ENCODE measurements around the gene TRPM5.
A peak's percentile ranks its signal among the peaks of the same experiment; 100 is the strongest.

Gene TRPM5

DNA sequence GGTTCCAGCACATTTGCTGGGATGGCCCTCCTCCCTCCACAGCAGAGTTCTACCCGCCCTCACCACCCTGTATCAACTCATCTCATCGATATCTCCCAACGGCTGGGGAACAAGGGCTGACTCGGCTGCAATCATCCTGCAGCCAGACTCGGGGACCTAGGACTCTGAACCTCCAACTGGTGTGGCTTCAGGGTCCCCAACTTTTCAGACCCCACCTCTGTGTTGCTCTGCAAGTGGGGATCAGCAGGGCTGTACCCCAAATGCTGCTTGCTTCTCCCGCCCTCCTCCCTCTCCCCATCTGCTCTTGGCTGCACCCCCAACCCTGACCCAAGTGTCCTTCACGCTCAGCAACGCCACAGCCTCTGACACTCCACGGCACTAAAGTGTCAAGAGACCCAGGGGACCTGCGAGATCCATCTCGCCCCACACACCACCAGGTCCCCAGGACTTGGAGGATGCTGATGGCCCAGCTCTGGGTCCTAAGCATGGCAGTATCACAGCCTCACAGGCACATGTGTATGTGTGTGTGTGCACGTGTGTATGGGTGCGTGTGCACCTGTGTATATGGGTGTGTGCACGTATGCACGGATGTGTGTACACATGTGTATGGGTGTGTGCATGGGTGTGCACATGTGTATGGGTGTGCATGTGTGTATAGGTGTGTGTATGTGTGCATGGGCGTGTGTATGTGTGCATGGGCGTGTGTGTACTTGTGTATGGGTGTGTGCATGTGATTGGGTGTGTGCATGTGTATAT, 26.9 kb upstream of the TRPM5 start:
- Histone ChIP-seq H3K4me3 (ENCODE audit: low read depth in 1 of 2, low read length in 2 of 2) (no peak overlapping the region), H3K4me1 (ENCODE audit: control insufficient read depth in 1 of 2, insufficient read depth in 2 of 2, low read length in 2 of 2) (peaks cover 28 to 49% of the 10 kb centered on the region in 2 donors), H3K9me3 (ENCODE audit: control insufficient read depth in 1 of 2, low read length in 2 of 2) (no peaks in the 10 kb centered on the region), H3K27me3 (ENCODE audit: control insufficient read depth in 1 of 2, insufficient read depth in 2 of 2, low read length in 2 of 2) (no peaks in the 10 kb centered on the region), H3K36me3 (ENCODE audit: control insufficient read depth in 1 of 2, insufficient read depth in 2 of 2, low read length in 2 of 2) (peaks cover 0 to 7% of the 10 kb centered on the region in 2 donors), H3K27ac (ENCODE audit: low read depth, low read length) (no peak overlapping the region), H3K9ac (ENCODE audit: low read depth in 1 of 2, low read length in 2 of 2) (no peak overlapping the region)

DNA sequence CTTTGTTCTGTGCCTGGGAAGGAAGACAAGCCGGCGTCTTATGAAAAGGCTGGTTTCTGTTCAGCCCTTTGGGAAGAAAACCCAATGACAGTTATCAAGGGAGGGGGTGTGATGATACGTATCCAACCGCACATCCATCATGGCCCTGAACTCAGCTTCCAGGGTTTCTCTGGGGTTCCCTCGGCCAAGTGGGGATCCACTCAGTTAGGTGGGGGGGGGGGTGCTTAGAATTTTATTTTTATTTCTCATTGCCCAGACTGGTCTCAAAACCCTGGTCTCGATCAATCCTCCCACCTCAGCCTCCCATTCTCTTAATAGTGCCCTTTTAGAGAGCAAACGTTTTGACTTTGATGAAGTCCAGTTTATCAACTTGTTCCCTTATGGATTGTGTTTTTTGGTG, 26.2 kb upstream of the TRPM5 start:
- Histone ChIP-seq H3K9me3 (ENCODE audit: control insufficient read depth in 1 of 2, low read length in 2 of 2) (no peaks in the 10 kb centered on the region), H3K4me1 (ENCODE audit: control insufficient read depth in 1 of 2, insufficient read depth in 2 of 2, low read length in 2 of 2) (peaks cover 35 to 55% of the 10 kb centered on the region in 2 donors), H3K36me3 (ENCODE audit: control insufficient read depth in 1 of 2, insufficient read depth in 2 of 2, low read length in 2 of 2) (peaks cover 0 to 7% of the 10 kb centered on the region in 2 donors), H3K4me3 (ENCODE audit: low read depth in 1 of 2, low read length in 2 of 2) (no peak overlapping the region), H3K27ac (ENCODE audit: low read depth, low read length) (no peak overlapping the region), H3K9ac (ENCODE audit: low read depth in 1 of 2, low read length in 2 of 2) (no peak overlapping the region), H3K27me3 (ENCODE audit: control insufficient read depth in 1 of 2, insufficient read depth in 2 of 2, low read length in 2 of 2) (no peaks in the 10 kb centered on the region)

DNA sequence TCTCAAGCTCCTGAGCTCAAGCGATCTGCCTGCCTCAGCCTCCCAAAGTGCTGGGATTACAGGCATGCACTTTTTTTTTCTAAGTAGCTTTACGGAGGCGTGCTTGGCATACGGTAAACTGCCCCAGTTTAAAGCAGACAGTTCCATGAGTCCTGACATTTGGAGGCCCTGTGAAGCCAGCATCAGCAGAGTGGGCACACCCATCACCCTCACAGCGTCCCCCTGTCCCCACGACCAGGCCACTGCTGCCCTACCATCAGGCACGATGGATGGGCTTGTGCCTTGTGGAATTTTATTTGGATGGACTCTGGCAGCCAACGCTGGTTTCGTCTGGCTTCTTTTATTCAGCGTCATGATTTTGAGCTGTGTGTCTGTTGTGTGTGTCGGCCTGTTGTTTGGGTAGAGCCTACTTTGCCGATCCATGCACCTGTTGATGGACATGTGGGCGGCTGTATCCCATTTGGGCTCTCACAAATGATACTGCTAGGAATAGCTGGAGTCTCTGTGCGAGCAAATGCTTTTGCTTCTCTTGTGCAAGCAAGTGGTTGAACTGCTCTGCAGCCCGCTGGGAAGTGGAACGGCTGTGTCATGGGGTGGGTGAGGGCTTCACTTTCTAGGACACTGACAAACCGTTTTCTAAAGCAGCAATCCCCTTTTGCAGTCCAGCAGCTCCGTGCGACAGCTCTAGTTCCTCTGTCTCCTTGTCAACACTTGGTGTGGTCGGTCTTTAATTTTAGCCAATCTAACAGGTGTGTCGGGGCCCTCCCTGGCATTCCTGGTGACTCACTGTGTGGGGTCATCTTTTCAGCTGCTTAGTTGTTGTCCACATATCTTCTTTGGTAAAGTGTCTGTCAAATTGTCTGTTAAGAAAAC, 24.3 kb upstream of the TRPM5 start:
- no peak overlapping the region for H3K9ac ChIP-seq (ENCODE audit: low read depth in 1 of 2, low read length in 2 of 2)
- peaks cover 40 to 58% of the 10 kb centered on the region in 2 donors for H3K4me1 ChIP-seq (ENCODE audit: control insufficient read depth in 1 of 2, insufficient read depth in 2 of 2, low read length in 2 of 2)
- no peaks in the 10 kb centered on the region for H3K27me3 ChIP-seq (ENCODE audit: control insufficient read depth in 1 of 2, insufficient read depth in 2 of 2, low read length in 2 of 2)
- no peak overlapping the region for H3K4me3 ChIP-seq (ENCODE audit: low read depth in 1 of 2, low read length in 2 of 2)
- H3K27ac ChIP-seq (ENCODE audit: low read depth, low read length) = no peak overlapping the region
- H3K9me3 ChIP-seq (ENCODE audit: control insufficient read depth in 1 of 2, low read length in 2 of 2) = no peaks in the 10 kb centered on the region
- peaks cover 0 to 7% of the 10 kb centered on the region in 2 donors for H3K36me3 ChIP-seq (ENCODE audit: control insufficient read depth in 1 of 2, insufficient read depth in 2 of 2, low read length in 2 of 2)

DNA sequence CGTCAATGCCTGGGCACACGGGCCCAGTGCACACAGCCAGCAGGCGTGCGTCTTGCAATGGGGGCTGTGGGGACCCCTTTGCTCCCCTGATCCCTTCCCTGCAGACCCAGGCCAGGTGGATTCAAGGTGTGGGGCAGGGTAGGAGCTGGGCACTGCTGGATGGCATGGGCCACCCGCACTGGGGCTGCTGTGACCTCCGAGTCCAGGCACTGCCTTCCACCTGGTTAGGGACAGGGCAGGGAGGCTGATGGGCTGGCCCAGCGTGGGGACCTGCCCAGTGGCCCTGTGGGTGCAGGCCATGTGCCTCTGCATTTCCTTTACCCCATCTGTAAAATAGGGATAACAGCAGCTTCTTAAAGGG, 23.4 kb upstream of the TRPM5 start:
- Histone ChIP-seq H3K27ac (ENCODE audit: low read depth, low read length) (no peak overlapping the region), H3K27me3 (ENCODE audit: control insufficient read depth in 1 of 2, insufficient read depth in 2 of 2, low read length in 2 of 2) (no peaks in the 10 kb centered on the region), H3K9me3 (ENCODE audit: control insufficient read depth in 1 of 2, low read length in 2 of 2) (no peaks in the 10 kb centered on the region), H3K36me3 (ENCODE audit: control insufficient read depth in 1 of 2, insufficient read depth in 2 of 2, low read length in 2 of 2) (peaks cover 0 to 7% of the 10 kb centered on the region in 2 donors), H3K9ac (ENCODE audit: low read depth in 1 of 2, low read length in 2 of 2) (no peak overlapping the region), H3K4me1 (ENCODE audit: control insufficient read depth in 1 of 2, insufficient read depth in 2 of 2, low read length in 2 of 2) (peaks cover 47 to 58% of the 10 kb centered on the region in 2 donors), H3K4me3 (ENCODE audit: low read depth in 1 of 2, low read length in 2 of 2) (no peak overlapping the region)

DNA sequence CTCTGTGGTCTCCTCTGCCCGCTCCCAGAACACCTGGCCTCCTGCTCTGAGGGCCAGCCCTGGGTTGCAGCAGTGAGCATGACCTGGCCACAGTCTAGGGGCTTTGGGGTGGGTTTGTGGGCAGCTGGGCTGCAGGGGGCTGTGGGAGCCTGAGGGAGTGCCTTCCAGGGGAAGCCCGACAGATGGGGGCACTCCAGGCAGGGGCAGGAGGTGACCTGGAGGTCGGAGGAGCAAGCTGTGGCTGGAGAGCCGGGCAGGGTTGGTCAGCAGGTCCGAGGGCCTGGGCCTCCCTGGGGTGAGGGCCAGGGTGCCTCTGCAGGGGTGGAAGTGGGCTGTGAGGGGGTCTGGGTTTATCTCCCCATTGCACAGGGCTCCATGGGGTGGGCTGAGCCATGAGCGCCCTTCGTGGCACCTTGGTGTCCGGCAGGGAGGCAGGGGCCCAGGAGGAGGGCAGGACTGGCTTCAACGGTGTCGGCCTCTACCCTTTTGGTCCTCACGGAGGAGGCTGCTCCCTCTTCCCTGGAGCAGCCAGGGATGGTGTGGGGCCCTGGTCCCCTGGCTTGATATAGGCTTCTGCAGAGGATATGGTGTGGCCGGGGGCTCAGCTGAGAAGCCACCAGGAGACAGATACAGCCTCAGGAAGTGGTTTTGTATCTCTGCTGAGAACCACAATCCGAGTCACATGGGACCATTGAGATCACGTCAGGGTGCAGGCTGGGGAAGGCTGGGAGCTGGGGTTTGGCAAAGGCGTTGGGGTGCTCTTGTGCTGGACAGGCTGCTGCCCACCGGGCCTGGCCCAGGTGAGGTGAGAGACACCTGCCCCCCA, 22.8 kb upstream of the TRPM5 start:
- H3K36me3 ChIP-seq (ENCODE audit: control insufficient read depth in 1 of 2, insufficient read depth in 2 of 2, low read length in 2 of 2) = peaks cover 0 to 7% of the 10 kb centered on the region in 2 donors
- no peak overlapping the region for H3K27ac ChIP-seq (ENCODE audit: low read depth, low read length)
- H3K9ac ChIP-seq (ENCODE audit: low read depth in 1 of 2, low read length in 2 of 2) = peak overlapping the region in 1 of 2 donors; percentile 18
- no peaks in the 10 kb centered on the region for H3K27me3 ChIP-seq (ENCODE audit: control insufficient read depth in 1 of 2, insufficient read depth in 2 of 2, low read length in 2 of 2)
- H3K4me1 ChIP-seq (ENCODE audit: control insufficient read depth in 1 of 2, insufficient read depth in 2 of 2, low read length in 2 of 2) = peaks cover 53 to 61% of the 10 kb centered on the region in 2 donors
- no peaks in the 10 kb centered on the region for H3K9me3 ChIP-seq (ENCODE audit: control insufficient read depth in 1 of 2, low read length in 2 of 2)
- H3K4me3 ChIP-seq (ENCODE audit: low read depth in 1 of 2, low read length in 2 of 2) = peak overlapping the region; percentile 8 to 32

DNA sequence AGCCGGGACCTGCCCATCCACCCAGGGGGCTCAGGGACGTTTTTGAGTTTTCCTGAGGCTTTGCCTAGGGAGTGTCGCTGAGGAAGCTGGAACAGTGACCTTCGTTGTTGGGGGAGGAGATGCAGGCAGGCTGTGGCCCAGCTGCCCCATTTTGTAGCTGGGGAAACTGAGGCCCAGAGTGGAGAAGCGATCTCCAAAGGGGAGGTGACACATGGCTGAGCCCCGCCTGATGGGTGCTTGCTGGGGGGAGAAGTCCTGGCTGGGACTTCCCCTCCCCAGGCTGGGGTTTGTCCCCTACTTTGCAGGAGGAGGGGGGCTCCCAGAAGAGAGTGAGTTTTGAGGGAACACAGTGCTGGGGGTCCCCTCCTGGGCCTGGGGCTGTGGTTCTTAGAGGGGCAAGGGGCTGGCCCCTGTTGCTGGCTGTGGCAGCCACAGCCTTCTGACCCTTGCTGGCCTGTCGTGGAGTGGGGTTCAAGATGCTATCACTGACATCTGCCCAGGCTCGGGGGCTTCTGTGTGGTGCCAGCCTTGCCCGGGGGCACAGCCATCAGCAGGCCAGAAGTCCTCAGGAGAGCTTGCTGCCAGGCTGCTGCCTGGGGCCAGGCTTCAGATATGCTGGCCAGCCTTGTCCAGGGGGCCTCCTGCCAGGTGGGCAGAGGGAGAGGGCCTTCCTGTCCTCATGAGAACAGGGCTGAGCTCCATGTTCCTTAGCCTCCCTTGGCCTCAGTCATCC, 21.9 kb upstream of the TRPM5 start:
- peaks cover 61 to 63% of the 10 kb centered on the region in 2 donors for H3K4me1 ChIP-seq (ENCODE audit: control insufficient read depth in 1 of 2, insufficient read depth in 2 of 2, low read length in 2 of 2)
- H3K4me3 ChIP-seq (ENCODE audit: low read depth in 1 of 2, low read length in 2 of 2) = no peak overlapping the region
- H3K27me3 ChIP-seq (ENCODE audit: control insufficient read depth in 1 of 2, insufficient read depth in 2 of 2, low read length in 2 of 2) = no peaks in the 10 kb centered on the region
- no peaks in the 10 kb centered on the region for H3K9me3 ChIP-seq (ENCODE audit: control insufficient read depth in 1 of 2, low read length in 2 of 2)
- peak overlapping the region; percentile 31 for H3K27ac ChIP-seq (ENCODE audit: low read depth, low read length)
- H3K9ac ChIP-seq (ENCODE audit: low read depth in 1 of 2, low read length in 2 of 2) = peak overlapping the region; percentile 7 to 18
- peaks cover 0 to under 1% of the 10 kb centered on the region in 2 donors for H3K36me3 ChIP-seq (ENCODE audit: control insufficient read depth in 1 of 2, insufficient read depth in 2 of 2, low read length in 2 of 2)

DNA sequence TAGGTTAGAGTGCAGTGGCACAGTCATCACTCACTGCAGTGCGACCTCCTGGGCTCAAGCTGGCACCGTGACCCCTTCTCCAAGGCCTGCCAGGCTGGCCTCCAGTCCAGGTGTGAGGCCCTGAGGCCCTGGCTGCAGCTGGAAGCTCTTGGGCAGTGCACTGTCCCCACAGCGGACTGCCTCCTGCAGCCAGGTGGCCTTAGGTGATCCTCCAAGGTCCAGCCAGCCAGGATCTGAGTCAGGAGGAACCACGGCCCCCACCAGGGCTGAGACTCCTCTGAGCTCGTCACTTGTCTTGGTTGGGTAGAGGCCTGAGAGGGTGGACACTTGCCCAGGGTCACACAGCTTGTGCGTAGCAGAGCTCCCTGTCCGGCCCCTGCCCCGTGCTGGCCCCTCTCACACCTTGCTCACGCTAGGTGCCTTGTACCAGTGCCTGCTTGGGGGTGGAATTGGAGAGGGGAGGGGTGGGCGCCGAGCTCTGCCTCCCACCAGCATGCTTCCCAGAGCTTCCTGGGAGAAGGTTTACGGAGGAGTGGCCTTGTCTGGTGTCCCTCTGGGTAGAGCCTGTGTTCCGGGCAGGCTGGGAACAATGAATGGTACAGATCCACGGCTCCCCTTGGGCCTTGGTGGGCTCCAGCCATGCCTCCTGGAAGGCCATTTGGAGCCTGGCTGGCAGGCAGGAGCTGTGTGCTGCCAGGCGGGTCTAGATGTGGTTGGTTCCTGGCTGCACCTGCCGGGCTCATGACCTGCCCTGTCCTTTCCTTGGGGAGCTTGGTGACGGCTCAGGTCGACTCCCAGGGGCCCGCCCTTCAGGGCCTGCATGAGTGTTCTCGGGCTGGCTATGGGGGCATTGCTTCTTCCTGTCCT, 21.1 kb upstream of the TRPM5 start:
- no peaks in the 10 kb centered on the region for H3K9me3 ChIP-seq (ENCODE audit: control insufficient read depth in 1 of 2, low read length in 2 of 2)
- peak overlapping the region in 1 of 2 donors; percentile 21 for H3K4me3 ChIP-seq (ENCODE audit: low read depth in 1 of 2, low read length in 2 of 2)
- H3K4me1 ChIP-seq (ENCODE audit: control insufficient read depth in 1 of 2, insufficient read depth in 2 of 2, low read length in 2 of 2) = peaks cover 69 to 70% of the 10 kb centered on the region in 2 donors
- H3K9ac ChIP-seq (ENCODE audit: low read depth in 1 of 2, low read length in 2 of 2) = peak overlapping the region; percentile 33 to 47
- H3K27me3 ChIP-seq (ENCODE audit: control insufficient read depth in 1 of 2, insufficient read depth in 2 of 2, low read length in 2 of 2) = no peaks in the 10 kb centered on the region
- H3K36me3 ChIP-seq (ENCODE audit: control insufficient read depth in 1 of 2, insufficient read depth in 2 of 2, low read length in 2 of 2) = no peaks in the 10 kb centered on the region
- H3K27ac ChIP-seq (ENCODE audit: low read depth, low read length) = peak overlapping the region; percentile 31

DNA sequence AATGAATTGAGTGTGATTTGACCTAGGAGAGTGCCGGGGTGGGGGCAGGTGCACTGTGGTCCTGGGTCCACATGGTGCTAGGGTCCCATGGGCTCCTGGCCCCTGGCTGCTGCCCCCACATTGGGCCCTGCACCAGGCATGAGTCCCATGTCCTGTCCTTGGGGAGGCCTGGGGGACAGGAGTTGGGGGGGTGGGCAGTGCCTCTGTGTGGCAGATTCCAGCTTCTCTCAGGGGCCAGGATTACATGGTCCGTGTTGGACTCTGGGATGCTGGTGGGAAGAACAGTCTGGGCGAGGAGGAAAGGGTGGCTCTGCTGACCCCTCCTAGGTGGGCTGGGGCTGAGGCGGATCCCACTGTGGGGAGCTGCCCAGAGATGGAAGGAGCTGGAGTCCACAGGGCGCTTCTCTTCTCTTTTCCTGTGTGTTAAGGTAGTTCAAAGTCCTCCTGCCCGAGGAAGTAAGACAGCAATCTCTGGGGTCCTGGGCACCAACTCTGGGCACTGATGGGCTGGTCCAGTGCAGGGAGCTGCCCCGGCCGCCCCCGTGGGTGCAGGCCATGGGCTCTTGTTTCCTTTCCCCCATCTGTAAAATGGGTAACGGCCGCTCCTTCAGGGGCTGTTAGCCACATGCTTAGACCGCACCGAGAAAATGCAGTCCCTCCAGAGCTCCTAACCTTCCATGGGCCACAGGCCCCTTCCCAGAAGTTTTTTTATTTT, 20.3 kb upstream of the TRPM5 start:
- H3K4me3 ChIP-seq (ENCODE audit: low read depth in 1 of 2, low read length in 2 of 2) = no peak overlapping the region
- H3K27me3 ChIP-seq (ENCODE audit: control insufficient read depth in 1 of 2, insufficient read depth in 2 of 2, low read length in 2 of 2) = no peaks in the 10 kb centered on the region
- no peaks in the 10 kb centered on the region for H3K36me3 ChIP-seq (ENCODE audit: control insufficient read depth in 1 of 2, insufficient read depth in 2 of 2, low read length in 2 of 2)
- no peaks in the 10 kb centered on the region for H3K9me3 ChIP-seq (ENCODE audit: control insufficient read depth in 1 of 2, low read length in 2 of 2)
- H3K4me1 ChIP-seq (ENCODE audit: control insufficient read depth in 1 of 2, insufficient read depth in 2 of 2, low read length in 2 of 2) = peaks cover 78% of the 10 kb centered on the region in 2 donors
- no peak overlapping the region for H3K27ac ChIP-seq (ENCODE audit: low read depth, low read length)
- peak overlapping the region in 1 of 2 donors; percentile 47 for H3K9ac ChIP-seq (ENCODE audit: low read depth in 1 of 2, low read length in 2 of 2)

All from duodenal mucosa (tissue), 2 donors.